GM12878 (cell line): Measurements from ENCODE around the gene PHYHIPL. TPM values are rescaled to one million over a fixed set of nuclear protein-coding genes. Genes with fewer than 3 reads are reported as not detected.

ENCODE experiments used
- ATAC-seq: fragments of 200-7000 bp; cut with Tn5 transposase; 3 replicates; pipeline ENCODE4 v1.9.1; 2020; ENCODE audit warnings: mild to moderate bottlenecking, moderate library complexity
- BruUV-seq: library from RNA; stranded (reverse); fragments of 400-500 nt; replicated peaks from 2 replicates; lab custom pipeline; 2021; lab: Mats Ljungman, UMichigan
- CTCF ChIA-PET: fragments of 300-600 bp; sonication (Branson Sonifier 250); formaldehyde crosslinking; extraction: SDS; loops from one replicate; lab custom pipeline; 2021; ENCODE audit warnings: inconsistent platforms; lab: Yijun Ruan, JAX
- POLR2A ChIA-PET: fragments of 350-600 bp; formaldehyde crosslinking; extraction: SDS; loops from one replicate; lab custom pipeline; 2021; ENCODE audit warnings: inconsistent platforms; lab: Charles Lee
- RAD21 ChIA-PET: fragments of 300-600 bp; sonication (Branson Sonifier 250); formaldehyde crosslinking; loops from one replicate; lab custom pipeline; 2023; ENCODE audit warnings: antibody characterized with exemption; ENCODE audit not compliant: unreplicated experiment; lab: Charles Lee
- SMC1A ChIA-PET: fragments of 300-600 bp; sonication (Branson Sonifier 250); formaldehyde crosslinking; loops from one replicate; lab custom pipeline; 2023; ENCODE audit not compliant: unreplicated experiment, uncharacterized antibody; lab: Charles Lee
- DNase-seq: peaks from one replicate; pipeline ENCODE4 v3.0.0-alpha.2; 2011; ENCODE audit warnings: low read depth, low spot score
- FAIRE-seq: peaks from 3 replicates; lab custom pipeline; 2011; peaks lifted over from hg19 to GRCh38; lab: Jason Lieb, UNC
- H2AFZ ChIP-seq: 2 replicates; pipeline ENCODE4 v1.6.0; 2011; ENCODE audit warnings: low read depth, low read length, control low read depth; ENCODE audit not compliant: control insufficient read depth
- H3K27ac ChIP-seq: 2 replicates; pipeline ENCODE4 v1.5.1; 2011; ENCODE audit warnings: control low read depth; ENCODE audit not compliant: control insufficient read depth, insufficient read depth
- H3K27me3 ChIP-seq, 2 experiments: replicated peaks in 1 of 2; 2 replicates each; pipeline versions ENCODE4 v1.6.0 to v1.6.1; 2011; ENCODE audit warnings: low read length in 1 of 2; ENCODE audit not compliant: control insufficient read depth in 2 of 2, insufficient read depth in 2 of 2
- H3K36me3 ChIP-seq, 2 experiments: 2 replicates each; pipeline ENCODE4 v1.5.1; 2011; ENCODE audit warnings: low read length in 1 of 2; ENCODE audit not compliant: control insufficient read depth in 2 of 2, insufficient read depth in 2 of 2
- H3K4me1 ChIP-seq: 2 replicates; pipeline ENCODE4 v1.6.1; 2011; ENCODE audit warnings: mild to moderate bottlenecking, low read length, moderate library complexity, mixed read lengths; ENCODE audit not compliant: control insufficient read depth, insufficient read depth
- H3K4me2 ChIP-seq: 2 replicates; pipeline ENCODE4 v1.6.0; 2011; ENCODE audit warnings: control low read depth; ENCODE audit not compliant: control insufficient read depth, insufficient read depth
- H3K4me3 ChIP-seq: fragments of 200-600 bp; sonication (generic); 2 replicates; pipeline ENCODE4 v1.5.1; 2016
- H3K79me2 ChIP-seq: 2 replicates; pipeline ENCODE4 v1.6.0; 2011; ENCODE audit warnings: low read length; ENCODE audit not compliant: control insufficient read depth, insufficient read depth
- H3K9ac ChIP-seq: 2 replicates; pipeline ENCODE4 v1.8.0; 2011; ENCODE audit warnings: low read length, control low read depth, mixed read lengths; ENCODE audit not compliant: control insufficient read depth, insufficient read depth
- H3K9me3 ChIP-seq: replicated peaks from 3 replicates; pipeline ENCODE4 v1.5.1; 2011; ENCODE audit warnings: mild to moderate bottlenecking, low read length; ENCODE audit not compliant: control insufficient read depth, insufficient read depth
- H4K20me1 ChIP-seq: 2 replicates; pipeline ENCODE4 v1.6.0; 2011; ENCODE audit not compliant: control insufficient read depth, insufficient read depth
- BHLHE40 ChIP-seq, 2 experiments: fragments of 450-650 bp in 1 of 2; IDR thresholded peaks; 2 replicates each; pipeline ENCODE4 v1.6.1; 2011 to 2017; ENCODE audit warnings: low read depth in 2 of 2, borderline replicate concordance in 1 of 2, improper control_type of control experiment in 1 of 2, low read length in 1 of 2, mild to moderate bottlenecking in 1 of 2
- CEBPB ChIP-seq, 2 experiments: fragments of 150-350 bp in 1 of 2; IDR thresholded peaks; 2 replicates each; pipeline ENCODE4 v1.6.1; 2012 to 2014; ENCODE audit warnings: low read depth in 2 of 2, low read length in 2 of 2, borderline replicate concordance in 1 of 2, inconsistent platforms in 1 of 2
- FOXK2 ChIP-seq: fragments of 450-650 bp; IDR thresholded peaks from 2 replicates; pipeline ENCODE4 v1.6.1; 2017; ENCODE audit warnings: mild to moderate bottlenecking, moderate library complexity
- FOXM1 ChIP-seq: IDR thresholded peaks from 2 replicates; pipeline ENCODE4 v1.6.1; 2012; ENCODE audit warnings: low read depth, mild to moderate bottlenecking, inconsistent platforms, low read length, moderate library complexity
- HDAC2 ChIP-seq: fragments of 200-600 bp; sonication (generic); IDR thresholded peaks from 2 replicates; pipeline ENCODE4 v1.6.1; 2017
- HDAC6 ChIP-seq: fragments of 200-600 bp; sonication (generic); IDR thresholded peaks from one replicate; pipeline ENCODE4 v1.8.0; 2017; ENCODE audit warnings: antibody characterized with exemption; ENCODE audit not compliant: unreplicated experiment
- MLLT1 ChIP-seq: fragments of 450-650 bp; IDR thresholded peaks from 2 replicates; pipeline ENCODE4 v1.6.1; 2016; ENCODE audit warnings: mild to moderate bottlenecking
- MTA3 ChIP-seq: IDR thresholded peaks from 2 replicates; pipeline ENCODE4 v1.6.1; 2012; ENCODE audit warnings: low read length, inconsistent platforms, borderline replicate concordance
- MXI1 ChIP-seq: fragments of 150-350 bp; IDR thresholded peaks from 2 replicates; pipeline ENCODE4 v1.6.1; 2011; ENCODE audit warnings: low read depth, mild to moderate bottlenecking, inconsistent platforms, low read length, improper control_type of control experiment
- MYB ChIP-seq: fragments of 150-350 bp; IDR thresholded peaks from 2 replicates; pipeline ENCODE4 v1.6.1; 2014; ENCODE audit warnings: mild to moderate bottlenecking, low read depth, low read length, borderline replicate concordance
- MYC ChIP-seq: IDR thresholded peaks from 2 replicates; pipeline ENCODE4 v1.6.1; 2011; ENCODE audit warnings: mild to moderate bottlenecking, low read length, moderate library complexity, inconsistent platforms; ENCODE audit not compliant: insufficient read depth, insufficient replicate concordance, insufficient read length, severe bottlenecking
- PAX8 ChIP-seq: fragments of 450-650 bp; IDR thresholded peaks from 2 replicates; pipeline ENCODE4 v1.6.1; 2017; ENCODE audit warnings: mild to moderate bottlenecking, moderate library complexity
- POLR2A ChIP-seq: IDR thresholded peaks from 2 replicates; pipeline ENCODE4 v1.6.1; 2011; ENCODE audit warnings: low read depth, mild to moderate bottlenecking, low read length
- POLR2AphosphoS5 ChIP-seq: IDR thresholded peaks from 2 replicates; pipeline ENCODE4 v1.6.1; 2011; ENCODE audit warnings: mild to moderate bottlenecking, low read length, inconsistent platforms
- SMC3 ChIP-seq: IDR thresholded peaks from 2 replicates; pipeline ENCODE4 v1.6.1; 2011; ENCODE audit warnings: low read length, improper control_type of control experiment, borderline replicate concordance
- SPI1 ChIP-seq: IDR thresholded peaks from 2 replicates; pipeline ENCODE4 v1.6.1; 2011; ENCODE audit warnings: low read depth, mild to moderate bottlenecking, low read length, moderate library complexity, borderline replicate concordance; ENCODE audit not compliant: insufficient read depth
- TARDBP ChIP-seq: IDR thresholded peaks from 2 replicates; pipeline ENCODE4 v1.6.1; 2016; ENCODE audit warnings: borderline replicate concordance
- YBX1 ChIP-seq: fragments of 450-650 bp; IDR thresholded peaks from 2 replicates; pipeline ENCODE4 v1.6.1; 2016; ENCODE audit warnings: antibody characterized with exemption
- WGBS: methylation state at CpG from one replicate; pipeline ENCODE4 v1.1.6; 2016; ENCODE audit warnings: low lambda C conversion rate; ENCODE audit not compliant: insufficient replicate concordance, insufficient coverage; ENCODE audit errors: missing lambda C conversion rate; 5-methylcytosine and 5-hydroxymethylcytosine counted together
- in situ Hi-C: fragments of 300-500 bp; cut with MboI; formaldehyde crosslinking; loops from 9 replicates; pipeline ENCODE4 v1.14.3; 2018; ENCODE audit warnings: mixed read lengths
- intact Hi-C: fragments of 100-400 bp; cut with micrococcal nuclease; formaldehyde crosslinking; loops from one replicate; pipeline ENCODE4 v1.14.2; 2022; ENCODE audit not compliant: unreplicated experiment
- polyA plus RNA-seq, 11 experiments: library from polyadenylated mRNA; depleted of rRNA in 4 of 11; unstranded in 6 of 11; stranded (reverse) in 5 of 11; fragments of >200 nt; fragmentation: Nextera tagmentation in 4 of 11; fragmentation: Illumina TruSeq in 1 of 11; extraction: Ambion mirVana in 4 of 11; extraction: Trizol in 1 of 11; gene quantifications; 1 replicate in 1 of 11; 2 replicates in 10 of 11; pipeline versions ENCODE4 v1.2.1 to v1.2.3, GENCODE V29; 2011 to 2016; ENCODE audit warnings: inconsistent platforms in 2 of 11, missing spikeins in 2 of 11, low read depth in 1 of 11
- total RNA-seq, 4 experiments: library from RNA; depleted of rRNA in 3 of 4; stranded (reverse); fragments of >200 nt in 3 of 4; fragmentation: Illumina TruSeq in 1 of 4; extraction: Trizol in 1 of 4; gene quantifications; 2 replicates each; pipeline versions ENCODE4 v1.2.1 to v1.2.3, GENCODE V29; 2013 to 2021

The PHYHIPL gene
- total and polyA plus RNA-seq, 10 of the 15 experiments (the other 5 are each of a cell fraction or from before 2014, with no cell fraction given) = 0.06 to 0.40 (median 0.18) TPM; not detected in 2

- TF ChIP-seq SMC3 (no peak), POLR2A (no peak), MLLT1 (no peak)
Observed at GRCh38 chr10:59176241-59177030, at the start of gene PHYHIPL (continued).

GRCh38 chr10:59126991-59127390 lies 49.5 kb upstream of the PHYHIPL start:
- H3K9ac ChIP-seq = no peak overlapping the region
- H3K9me3 ChIP-seq = no peaks in the 10 kb centered on the region
- RAD21 ChIA-PET = interaction anchor here (0.7 to 1.9 kb wide), 8 partner anchors 17 to 130 kb away, joined by 3 to 6 read pairs (median 4); no protein-coding TSS in a partner anchor
- ATAC-seq = no peak
- SMC1A ChIA-PET = interaction anchor here (0.8 to 5.4 kb wide), 20 partner anchors 9 to 158 kb away, joined by 3 to 57 read pairs (median 4); no protein-coding TSS in a partner anchor
- H2AFZ ChIP-seq = no peak overlapping the region
- no peak overlapping the region for H3K27ac ChIP-seq
- no TSS peak for BruUV-seq
- H3K79me2 ChIP-seq = no peaks in the 10 kb centered on the region
- H3K4me1 ChIP-seq = no peaks in the 10 kb centered on the region; the same call in 1 of the 2 replicates
- no peaks in the 10 kb centered on the region for H3K36me3 ChIP-seq
- H3K4me3 ChIP-seq = no peak overlapping the region
- intact Hi-C loops (no loop called here), in situ Hi-C loops (no loop called here)
- WGBS = 0% methylated on average over 3 of the region's 3 CpGs
- CTCF ChIA-PET = interaction anchor here (1.2 to 1.7 kb wide), 5 partner anchors 15 to 135 kb away, joined by 3 to 5 read pairs (median 4); no protein-coding TSS in a partner anchor
- H3K4me2 ChIP-seq = no peak overlapping the region
- FAIRE-seq = no peak
- DNase-seq = no peak
- POLR2A ChIA-PET = interaction anchor here (1.2 to 1.5 kb wide), 4 partner anchors 25 to 243 kb away, joined by 3 to 4 read pairs (median 3); no protein-coding TSS in a partner anchor
- no peaks in the 10 kb centered on the region for H3K27me3 ChIP-seq
- no peaks in the 10 kb centered on the region for H4K20me1 ChIP-seq
- TF ChIP-seq POLR2AphosphoS5 (no peak), BHLHE40 (IDR thresholded peaks at IDR 0.05; ENCODE audit: borderline replicate concordance in 1 of 2, low read depth in 2 of 2, low read length in 1 of 2) (no peak), FOXK2 (no peak), FOXM1 (no peak), MYB (no peak), YBX1 (no peak), HDAC6 (no peak), PAX8 (no peak), MYC (no peak), HDAC2 (no peak), SPI1 (no peak), CEBPB (IDR thresholded peaks at IDR 0.05; ENCODE audit: borderline replicate concordance in 1 of 2, low read depth in 2 of 2, low read length in 2 of 2) (no peak), MXI1 (no peak), MTA3 (no peak), TARDBP (no peak)
